ENCODE measurements around the gene NTRK3.

NTRK3 gene

DNA sequence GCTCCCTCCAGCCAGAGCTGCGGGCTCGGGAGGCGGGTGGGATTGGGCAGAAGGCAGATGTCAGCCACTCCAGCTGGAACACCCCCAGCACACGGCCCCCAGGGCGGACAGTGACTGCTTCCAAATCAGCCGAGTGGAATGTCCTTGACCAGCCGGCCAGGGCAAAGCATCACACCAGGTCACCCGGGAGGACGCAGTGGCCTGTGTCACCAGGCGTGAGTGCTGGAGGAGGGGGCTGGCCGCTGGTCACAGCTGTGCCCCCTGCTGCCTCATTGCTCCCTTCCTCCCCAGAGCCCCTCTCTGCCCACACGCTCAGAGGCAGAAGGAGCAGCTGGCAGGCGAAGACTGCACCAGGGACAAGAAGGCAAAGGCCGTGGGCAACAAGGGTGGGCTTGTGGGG lies 33.5 kb downstream of the NTRK3 start:
- no peak for TF ChIP-seq CTCF (conservative IDR thresholded peaks at IDR 0.05; ENCODE audit: control insufficient read depth, insufficient read depth, low read depth, low read length)
- H3K4me3 ChIP-seq (ENCODE audit: control insufficient read depth, low read depth, low read length): no peak overlapping the region
- DNase-seq (ENCODE audit: low read depth): no peak

DNA sequence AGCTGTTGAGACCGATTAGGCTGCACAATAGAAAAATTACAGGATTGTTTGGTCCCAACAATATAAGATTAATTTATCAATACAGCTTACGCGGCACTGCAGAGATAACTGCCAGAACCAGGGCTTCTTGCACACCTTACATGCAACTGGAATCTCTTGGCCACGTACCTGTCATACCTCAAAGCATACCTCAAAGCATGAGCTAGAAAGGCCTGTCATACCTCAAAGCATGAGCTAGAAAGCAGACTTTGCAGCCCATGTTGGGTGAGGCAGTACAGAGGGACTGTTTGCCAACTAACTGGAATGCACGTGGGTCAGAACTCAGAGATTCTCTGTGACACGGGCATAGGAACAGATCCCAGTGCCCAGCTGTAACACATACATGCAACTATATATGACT lies 34.7 kb downstream of the NTRK3 start:
- DNase-seq (ENCODE audit: low read depth): no peak
- no peak for TF ChIP-seq CTCF (conservative IDR thresholded peaks at IDR 0.05; ENCODE audit: control insufficient read depth, insufficient read depth, low read depth, low read length)
- no peak overlapping the region for H3K4me3 ChIP-seq (ENCODE audit: control insufficient read depth, low read depth, low read length)

DNA sequence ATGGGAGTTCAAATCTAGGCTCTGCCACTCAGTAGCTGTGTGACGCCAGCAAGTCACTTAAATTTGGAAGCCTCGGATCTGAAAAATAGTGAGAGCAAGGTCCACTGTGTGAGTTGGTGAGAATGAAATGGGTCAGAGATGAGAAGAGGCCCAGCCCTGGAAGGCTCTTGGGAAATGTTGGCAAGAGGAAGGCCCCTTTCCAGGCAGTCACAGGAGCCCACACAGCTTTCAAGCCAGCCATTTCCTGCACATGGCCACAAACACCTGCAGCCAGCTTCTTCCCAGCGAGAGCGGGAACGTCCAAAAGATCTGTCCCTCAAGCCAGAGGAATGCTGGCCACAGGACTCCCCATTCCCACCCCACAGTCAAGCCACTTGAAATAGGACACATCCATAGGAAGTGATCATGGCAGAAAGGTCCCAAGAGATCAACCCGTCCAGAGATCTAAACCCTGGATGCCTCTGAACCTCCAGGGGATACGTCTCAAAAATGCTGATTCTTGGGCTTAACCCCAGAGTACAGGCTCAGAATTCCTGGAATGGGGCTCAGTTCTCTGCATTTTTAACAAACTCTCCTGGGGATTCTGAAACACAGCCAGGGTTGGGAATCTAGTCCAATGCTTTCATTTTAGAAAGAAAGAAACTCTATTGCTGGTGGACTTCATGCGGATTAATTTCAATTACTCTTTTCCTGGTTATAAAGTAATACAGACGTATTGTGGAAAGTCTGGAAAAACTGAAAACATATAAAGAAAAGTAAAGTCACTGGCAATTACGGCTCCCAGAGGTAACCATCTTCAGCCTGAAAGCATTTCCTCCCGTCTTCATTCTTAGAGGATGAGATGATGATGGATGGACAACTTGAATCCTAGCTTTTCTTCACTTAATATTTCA lies 35.9 kb downstream of the NTRK3 start:
- no peak overlapping the region for H3K4me3 ChIP-seq (ENCODE audit: control insufficient read depth, low read depth, low read length)
- TF ChIP-seq CTCF (conservative IDR thresholded peaks at IDR 0.05; ENCODE audit: control insufficient read depth, insufficient read depth, low read depth, low read length): no peak
- DNase-seq (ENCODE audit: low read depth): no peak

DNA sequence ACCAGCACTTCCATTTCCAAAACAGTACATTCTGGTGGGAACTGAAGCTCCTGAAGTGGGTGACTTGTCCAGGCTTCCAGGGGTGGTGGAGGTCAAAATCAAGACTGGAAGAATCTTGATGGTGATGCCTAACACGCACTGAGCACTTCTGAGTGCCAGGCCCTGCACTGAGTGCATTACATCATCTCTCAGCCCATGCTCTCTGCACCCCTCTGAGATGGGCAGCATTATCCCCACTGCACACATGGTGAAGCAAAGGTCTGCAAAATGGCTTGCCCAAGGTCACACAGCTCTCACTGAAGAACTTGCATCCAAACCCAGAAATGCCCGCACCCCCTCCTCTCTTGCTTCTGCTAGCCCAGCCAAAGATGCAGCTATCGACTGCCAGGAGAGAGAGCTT lies 36.9 kb downstream of the NTRK3 start:
- H3K4me3 ChIP-seq (ENCODE audit: control insufficient read depth, low read depth, low read length): no peak overlapping the region
- DNase-seq (ENCODE audit: low read depth): no peak
- no peak for TF ChIP-seq CTCF (conservative IDR thresholded peaks at IDR 0.05; ENCODE audit: control insufficient read depth, insufficient read depth, low read depth, low read length)

GRCh38 chr15:88218557-88219221 lies 37.9 kb downstream of the NTRK3 start:
- TF ChIP-seq CTCF (conservative IDR thresholded peaks at IDR 0.05; ENCODE audit: control insufficient read depth, insufficient read depth, low read depth, low read length): no peak
- H3K4me3 ChIP-seq (ENCODE audit: control insufficient read depth, low read depth, low read length): no peak overlapping the region
- DNase-seq (ENCODE audit: low read depth): no peak

- DNase-seq (ENCODE audit: low read depth): no peak
- H3K4me3 ChIP-seq (ENCODE audit: control insufficient read depth, low read depth, low read length): no peak overlapping the region
- TF ChIP-seq CTCF (conservative IDR thresholded peaks at IDR 0.05; ENCODE audit: control insufficient read depth, insufficient read depth, low read depth, low read length): no peak
Measured at GRCh38 chr15:88215066-88215648, 41.4 kb downstream of the NTRK3 start.

Measured in fibroblast of mammary gland (primary cell).